Stimulated activated CD4-positive, alpha-beta T cell treated with anti-CD3 and anti-CD28 coated beads, Interleukin-4, amount 100 ng/mL, for 1 hour (primary cell): ENCODE data around the gene PTPN20.

Experiments used
- DNase-seq: peaks from one replicate; pipeline ENCODE4 v3.0.0-alpha.2; 2020

The PTPN20 gene

GRCh38 chr10:47022311-47023131 is 111.3 kb downstream of the PTPN20 start:
- no peak for DNase-seq

- DNase-seq, result no peak
These were observed 112.2 kb downstream of the PTPN20 start for GRCh38 chr10:47023237-47024045.

- no peak for DNase-seq
These were observed 112.8 kb downstream of the PTPN20 start for GRCh38 chr10:47024046-47024322.

GRCh38 chr10:47024399-47025252 is 113.4 kb downstream of the PTPN20 start:
- DNase-seq, result peak; percentile 70

GRCh38 chr10:47025253-47025539 is 114.0 kb downstream of the PTPN20 start:
- no peak for DNase-seq

- no peak for DNase-seq
These were observed 114.5 kb downstream of the PTPN20 start for GRCh38 chr10:47025540-47026300.

- DNase-seq, result no peak
These were observed 115.3 kb downstream of the PTPN20 start for GRCh38 chr10:47026301-47027107.

- no peak for DNase-seq
These were observed 116.0 kb downstream of the PTPN20 start for GRCh38 chr10:47027108-47027783.

GRCh38 chr10:47027784-47028260 is 116.6 kb downstream of the PTPN20 start:
- DNase-seq, result no peak

- DNase-seq, result no peak
These were observed 117.2 kb downstream of the PTPN20 start for GRCh38 chr10:47028466-47028865.

- DNase-seq, result no peak
These were observed 118.2 kb downstream of the PTPN20 start for GRCh38 chr10:47029181-47030009.

- DNase-seq, result no peak
These were observed 119.0 kb downstream of the PTPN20 start for GRCh38 chr10:47030191-47030703.

- no peak for DNase-seq
These were observed 120.1 kb downstream of the PTPN20 start for GRCh38 chr10:47031211-47031900.

GRCh38 chr10:47031901-47032465 is 120.8 kb downstream of the PTPN20 start:
- DNase-seq, result no peak

- no peak for DNase-seq
These were observed 121.9 kb downstream of the PTPN20 start for GRCh38 chr10:47033081-47033480.

- no peak for DNase-seq
These were observed 122.5 kb downstream of the PTPN20 start for GRCh38 chr10:47033541-47034270.

- no peak for DNase-seq
These were observed 123.3 kb downstream of the PTPN20 start for GRCh38 chr10:47034441-47035051.
